MG63 (cell line): ENCODE results near the gene MUC3A. TPM values are rescaled to one million over a fixed set of nuclear protein-coding genes. Genes with fewer than 3 reads are reported as not detected.
"Not testable (repeated sequence)": the region's sequence is repeated elsewhere in the genome, so short reads cannot be mapped to it uniquely, and the experiment has no call there.

Source experiments
- DNase-seq: peaks from one replicate; pipeline ENCODE4 v3.0.0-alpha.2; 2020
- H3K27me3 ChIP-seq: fragments of 250-450 bp; sonication (Bioruptor Pico); 2 replicates; pipeline ENCODE4 v1.5.1; 2020; ENCODE audit warnings: mild to moderate bottlenecking, moderate library complexity
- H3K36me3 ChIP-seq: fragments of 250-450 bp; sonication (Bioruptor Pico); 2 replicates; pipeline ENCODE4 v1.5.1; 2020; ENCODE audit warnings: mild to moderate bottlenecking, moderate library complexity
- H3K4me3 ChIP-seq: fragments of 250-450 bp; sonication (Bioruptor Pico); 2 replicates; pipeline ENCODE4 v1.5.1; 2020; ENCODE audit warnings: mild to moderate bottlenecking, moderate library complexity
- H3K9me3 ChIP-seq: fragments of 250-450 bp; sonication (Bioruptor Pico); 2 replicates; pipeline ENCODE4 v1.5.1; 2020; ENCODE audit warnings: mild to moderate bottlenecking, moderate library complexity
- total RNA-seq: library from RNA; depleted of rRNA; stranded (reverse); fragments of >200 nt; shearing (Covaris generic); gene quantifications from 2 replicates; pipeline ENCODE4 v1.2.3, GENCODE V29; 2014; ENCODE audit warnings: low replicate concordance

The MUC3A gene
- total RNA-seq, 1 experiment from 2014 or later: not detected

DNA sequence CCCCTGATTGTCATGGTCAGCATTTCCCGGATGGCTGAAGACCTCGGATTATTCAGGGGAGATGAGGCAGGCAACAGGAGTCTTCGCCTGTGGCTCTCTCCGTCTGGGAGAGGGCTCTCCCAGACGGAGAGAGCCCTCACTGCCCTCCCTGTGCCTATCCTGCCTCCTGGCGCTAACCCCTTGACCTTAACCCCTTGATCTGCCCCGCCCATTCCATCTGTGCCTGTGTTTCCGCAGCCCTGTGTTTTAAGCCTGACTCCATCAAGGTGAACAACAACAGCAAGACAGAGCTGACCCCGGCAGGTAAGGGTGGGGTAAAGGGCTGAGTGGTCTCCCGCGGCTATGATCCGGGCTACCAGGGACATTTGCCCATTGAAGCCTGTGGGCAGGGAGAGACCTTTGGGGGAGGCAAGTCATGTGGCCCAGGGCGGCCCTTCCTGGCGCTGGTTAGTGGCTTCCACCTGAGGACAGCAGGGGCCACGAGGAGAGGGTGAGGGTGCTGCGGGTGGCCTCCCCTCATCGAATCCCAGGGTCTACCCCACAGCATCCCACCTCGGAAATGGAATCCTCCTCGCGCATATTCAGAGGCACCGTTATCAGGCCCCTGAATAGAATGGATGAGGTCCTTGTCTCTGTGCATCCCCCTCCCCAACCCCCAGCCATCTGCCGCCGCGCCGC is 15.8 kb downstream of the MUC3A start:
- Histone ChIP-seq H3K4me3 (no peak overlapping the region), H3K36me3 (no peaks in the 10 kb centered on the region), H3K9me3 (no peaks in the 10 kb centered on the region), H3K27me3 (peaks cover 40% of the 10 kb centered on the region)
- DNase-seq: no peak

DNA sequence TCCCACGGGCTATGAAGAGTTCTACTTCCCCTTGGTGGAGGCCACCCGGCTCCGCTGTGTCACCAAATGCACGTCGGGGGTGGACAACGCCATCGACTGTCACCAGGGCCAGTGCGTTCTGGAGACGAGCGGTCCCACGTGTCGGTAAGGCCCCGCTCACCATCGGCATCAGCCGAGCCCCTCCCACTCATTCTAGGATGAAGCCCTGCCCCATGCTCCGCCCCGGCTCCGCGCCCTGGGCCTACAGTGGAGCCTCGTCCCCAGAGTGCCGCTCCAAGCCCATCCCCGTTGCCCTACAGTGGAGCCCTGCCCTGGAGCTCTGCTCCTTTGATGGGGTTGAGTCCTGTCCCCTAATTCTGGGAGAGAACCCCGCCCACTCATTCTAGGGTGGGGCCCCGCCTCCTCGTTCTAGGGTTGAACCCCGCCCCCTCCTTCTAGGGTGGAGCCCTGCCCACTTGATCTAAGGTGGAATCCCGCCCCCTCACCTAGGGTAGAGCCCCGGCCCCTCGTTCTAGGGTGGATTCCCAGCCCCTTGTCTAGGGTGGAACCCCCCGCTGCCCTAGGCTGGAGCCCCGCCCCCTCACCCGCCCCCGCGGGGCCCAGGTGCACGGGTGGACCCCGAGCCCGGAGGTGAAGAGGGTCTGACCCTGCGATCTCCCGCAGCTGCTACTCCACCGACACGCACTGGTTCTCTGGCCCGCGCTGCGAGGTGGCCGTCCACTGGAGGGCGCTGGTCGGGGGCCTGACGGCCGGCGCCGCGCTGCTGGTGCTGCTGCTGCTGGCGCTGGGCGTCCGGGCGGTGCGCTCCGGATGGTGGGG is 16.6 kb downstream of the MUC3A start:
- Histone ChIP-seq H3K27me3 (peaks cover 36% of the 10 kb centered on the region), H3K36me3 (no peaks in the 10 kb centered on the region), H3K9me3 (no peaks in the 10 kb centered on the region), H3K4me3 (no peak overlapping the region)
- peak; percentile 66 for DNase-seq

DNA sequence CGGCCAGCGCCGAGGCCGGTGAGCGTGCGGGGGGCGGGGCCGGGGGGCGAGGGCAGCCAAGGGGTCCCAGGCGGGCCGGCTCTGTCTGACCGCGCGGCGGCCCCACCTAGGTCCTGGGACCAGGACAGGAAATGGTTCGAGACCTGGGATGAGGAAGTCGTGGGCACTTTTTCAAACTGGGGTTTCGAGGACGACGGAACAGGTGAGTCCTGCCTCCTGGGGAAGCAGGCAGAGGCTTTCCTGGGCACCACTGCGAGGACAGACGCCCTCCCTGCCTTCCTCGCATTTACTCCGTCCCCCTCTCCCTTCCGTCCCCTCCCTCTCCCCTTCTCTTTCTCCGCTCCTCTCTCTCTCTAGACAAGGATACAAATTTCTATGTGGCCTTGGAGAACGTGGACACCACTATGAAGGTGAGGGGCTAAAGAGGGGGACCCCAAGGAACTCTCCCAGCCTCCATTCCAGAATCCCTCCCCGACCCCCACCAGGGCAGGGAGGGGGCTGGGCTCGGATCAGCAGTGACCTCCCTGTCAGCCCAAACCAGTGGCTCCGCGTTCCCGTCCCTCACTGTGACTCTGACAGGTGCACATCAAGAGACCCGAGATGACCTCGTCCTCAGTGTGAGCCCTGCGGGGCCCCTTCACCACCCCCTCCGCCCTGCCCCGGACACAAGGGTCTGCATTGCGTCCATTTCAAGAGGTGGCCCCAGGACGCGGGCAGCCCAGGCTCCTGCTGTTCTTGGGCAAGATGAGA is 17.4 kb downstream of the MUC3A start:
- peaks cover 34% of the 10 kb centered on the region for H3K27me3 ChIP-seq
- no peaks in the 10 kb centered on the region for H3K36me3 ChIP-seq
- no peaks in the 10 kb centered on the region for H3K9me3 ChIP-seq
- no peak overlapping the region for H3K4me3 ChIP-seq
- DNase-seq: no peak

DNA sequence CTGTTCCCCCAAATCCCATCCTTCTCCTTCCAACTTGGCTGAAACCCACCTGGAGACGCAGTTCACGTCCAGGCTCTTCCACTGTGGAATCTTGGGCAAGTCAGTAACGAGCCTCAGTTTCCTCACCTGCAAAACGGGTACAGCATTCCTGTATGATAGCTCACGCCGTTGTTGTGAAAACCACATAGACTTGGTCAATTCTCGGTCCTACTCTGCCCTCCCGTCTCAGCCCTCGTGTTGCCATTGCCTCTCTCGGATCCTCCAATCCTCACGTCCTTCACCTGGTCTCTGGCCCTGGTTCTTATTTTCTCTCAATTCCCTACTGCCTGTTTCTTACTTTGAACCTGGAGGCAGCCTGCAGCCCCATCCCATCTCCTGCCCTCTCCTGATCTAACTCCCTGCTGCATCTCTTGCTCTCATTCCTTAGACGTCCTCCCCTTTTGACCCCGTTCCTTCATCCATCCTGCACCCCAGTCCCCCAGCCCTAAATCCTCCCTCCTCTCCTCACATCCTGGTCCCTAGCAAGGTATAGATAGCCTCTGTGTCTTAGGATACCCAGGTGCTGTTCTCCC is 18.0 kb downstream of the MUC3A start:
- H3K4me3 ChIP-seq: no peak overlapping the region
- no peak for DNase-seq
- H3K9me3 ChIP-seq: no peaks in the 10 kb centered on the region
- H3K36me3 ChIP-seq: no peaks in the 10 kb centered on the region
- H3K27me3 ChIP-seq: peaks cover 34% of the 10 kb centered on the region

GRCh38 chr7:100968031-100968430 is 18.7 kb downstream of the MUC3A start:
- H3K4me3 ChIP-seq: no peak overlapping the region
- no peaks in the 10 kb centered on the region for H3K9me3 ChIP-seq
- peaks cover 34% of the 10 kb centered on the region for H3K27me3 ChIP-seq
- H3K36me3 ChIP-seq: no peaks in the 10 kb centered on the region
- DNase-seq: no peak

GRCh38 chr7:100968650-100969049 is 19.3 kb downstream of the MUC3A start:
- DNase-seq: no peak
- Histone ChIP-seq H3K9me3 (no peaks in the 10 kb centered on the region), H3K4me3 (no peak overlapping the region), H3K27me3 (peaks cover 31% of the 10 kb centered on the region), H3K36me3 (no peaks in the 10 kb centered on the region)

DNA sequence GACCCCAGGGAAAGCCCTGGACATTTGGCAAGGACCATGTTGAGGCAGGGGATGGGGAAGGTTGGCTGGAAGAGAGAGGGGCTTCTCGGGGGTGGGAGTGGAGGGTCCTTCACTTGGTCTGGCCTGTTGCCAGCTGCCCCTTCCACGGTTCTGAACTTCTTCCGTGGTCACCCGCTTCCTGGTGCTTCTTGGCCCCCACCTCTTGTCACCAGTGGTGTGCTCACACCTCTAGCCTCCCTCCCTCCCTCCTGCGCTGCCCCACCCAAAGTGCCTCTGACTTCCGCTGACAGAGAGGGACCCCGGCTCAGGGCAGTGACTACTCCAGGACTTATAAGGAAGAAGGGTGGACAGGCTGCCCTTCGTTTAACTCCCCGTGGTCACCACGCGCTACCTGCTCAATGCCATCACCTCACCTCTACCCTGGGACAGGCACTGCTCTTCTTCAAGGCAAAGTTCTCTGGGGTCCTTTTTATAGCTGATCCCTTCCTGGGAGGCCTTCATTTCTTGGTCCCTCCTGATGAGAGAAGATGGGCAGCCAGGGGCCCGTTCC is 19.8 kb downstream of the MUC3A start, which contains the start of gene MUC12:
Gene MUC12, plus strand, starts transcription at position 500 of the 550 bp plus-strand sequence. CDS start 58 bp downstream, outside the sequence.
- H3K27me3 ChIP-seq: peaks cover 31% of the 10 kb centered on the region
- H3K36me3 ChIP-seq: no peaks in the 10 kb centered on the region
- H3K9me3 ChIP-seq: no peaks in the 10 kb centered on the region
- H3K4me3 ChIP-seq: no peak within 1 kb of the TSS
- DNase-seq: no peak

DNA sequence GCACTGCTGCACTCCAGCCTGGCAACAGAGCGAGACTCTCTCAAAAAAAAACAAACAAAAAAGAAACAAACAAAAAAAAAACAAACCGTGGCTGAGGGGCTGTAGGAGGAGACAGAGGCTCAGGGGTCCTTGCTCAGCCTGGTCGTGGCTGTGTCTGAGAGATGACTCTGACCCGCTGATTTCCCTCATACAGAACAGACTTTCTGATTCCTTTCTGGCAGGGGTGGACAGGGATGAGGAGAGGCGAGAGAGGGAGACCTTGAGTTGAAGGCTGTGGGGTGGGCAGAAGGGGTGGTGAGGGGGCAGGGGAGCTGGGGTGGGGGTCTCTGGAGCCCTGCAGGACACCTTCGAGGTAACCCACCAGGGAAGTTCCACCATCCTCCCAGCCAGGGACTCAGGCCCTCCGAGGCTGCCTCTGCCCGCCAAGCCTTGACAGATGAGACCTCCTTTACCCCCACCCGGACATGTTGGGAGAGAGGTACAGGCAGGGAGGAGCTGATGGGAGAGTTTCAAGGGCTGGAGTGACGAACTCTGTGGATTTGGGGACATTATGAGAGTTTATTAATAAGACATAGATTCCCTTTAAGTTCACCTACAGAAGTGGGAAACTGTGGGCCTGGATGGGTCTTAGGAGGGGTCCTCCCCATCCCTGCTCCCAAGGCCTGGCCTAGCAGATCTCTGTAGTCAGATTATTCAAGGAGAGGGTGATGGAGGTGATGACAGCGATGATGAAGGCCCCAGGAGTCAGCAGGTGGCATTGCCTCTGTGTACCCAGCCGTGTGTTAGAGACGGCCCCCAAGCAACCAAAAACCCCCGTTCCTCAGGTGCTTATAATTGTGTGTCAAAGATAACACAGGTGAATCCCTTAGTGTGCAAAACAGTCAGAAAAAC is 22.0 kb downstream of the MUC3A start:
- DNase-seq: no peak
- Histone ChIP-seq H3K36me3 (no peaks in the 10 kb centered on the region), H3K4me3 (no peak overlapping the region), H3K27me3 (peaks cover 12% of the 10 kb centered on the region), H3K9me3 (no peaks in the 10 kb centered on the region)

GRCh38 chr7:100972002-100972347 is 22.6 kb downstream of the MUC3A start:
- H3K9me3 ChIP-seq: no peaks in the 10 kb centered on the region
- peaks cover 7% of the 10 kb centered on the region for H3K27me3 ChIP-seq
- DNase-seq: no peak
- no peaks in the 10 kb centered on the region for H3K36me3 ChIP-seq
- H3K4me3 ChIP-seq: no peak overlapping the region

- H3K36me3 ChIP-seq: no peaks in the 10 kb centered on the region
- H3K27me3 ChIP-seq: no peaks in the 10 kb centered on the region
- no peaks in the 10 kb centered on the region for H3K9me3 ChIP-seq
- no peak overlapping the region for H3K4me3 ChIP-seq
- no peak for DNase-seq
Measured at GRCh38 chr7:100974021-100974420, 24.7 kb downstream of the MUC3A start.

DNA sequence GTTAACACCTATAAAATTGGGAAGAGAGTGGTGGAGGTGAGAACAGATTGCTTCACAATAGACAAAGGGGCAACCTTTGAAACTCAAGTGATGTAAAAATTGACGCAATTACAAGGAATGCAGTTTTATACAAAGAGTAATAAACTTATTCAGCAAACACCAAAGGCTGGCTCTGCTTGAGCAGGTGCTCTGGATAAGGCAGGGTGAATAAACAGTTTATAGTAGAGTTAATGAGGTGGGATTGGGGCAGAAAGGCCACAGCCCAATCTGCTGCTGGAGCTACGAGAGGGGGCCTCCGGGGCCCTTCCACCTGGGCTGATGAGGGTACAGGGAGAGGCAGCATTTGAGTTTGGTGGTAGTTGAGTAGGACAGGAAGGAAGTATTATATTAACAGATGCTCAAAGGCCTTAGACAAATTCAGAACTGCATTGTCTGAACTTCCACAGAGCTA is 26.1 kb downstream of the MUC3A start:
- Histone ChIP-seq H3K9me3 (no peaks in the 10 kb centered on the region), H3K36me3 (no peaks in the 10 kb centered on the region), H3K4me3 (no peak overlapping the region), H3K27me3 (no peaks in the 10 kb centered on the region)
- no peak for DNase-seq

DNA sequence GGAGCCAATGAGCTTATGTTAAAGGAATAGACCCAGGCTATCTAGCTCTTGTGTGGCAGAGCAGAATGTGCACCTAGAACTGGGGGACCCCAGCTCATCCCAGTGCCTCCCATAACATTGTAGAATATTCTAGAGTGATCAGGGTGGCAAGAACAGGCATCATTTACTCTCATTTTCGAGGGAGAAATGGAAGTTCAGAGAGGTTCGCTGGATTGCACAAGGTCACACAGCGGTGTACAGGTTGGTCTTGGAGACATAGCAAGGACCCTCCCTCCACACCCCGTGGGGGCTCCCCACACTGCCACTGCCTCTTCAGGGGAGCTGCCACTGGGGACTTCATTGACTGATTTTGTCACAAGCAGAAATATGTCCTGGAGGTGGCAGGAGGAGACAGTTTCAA is 29.0 kb downstream of the MUC3A start:
- Histone ChIP-seq H3K9me3 (no peaks in the 10 kb centered on the region), H3K27me3 (no peaks in the 10 kb centered on the region), H3K36me3 (no peaks in the 10 kb centered on the region), H3K4me3 (no peak overlapping the region)
- DNase-seq: no peak

DNA sequence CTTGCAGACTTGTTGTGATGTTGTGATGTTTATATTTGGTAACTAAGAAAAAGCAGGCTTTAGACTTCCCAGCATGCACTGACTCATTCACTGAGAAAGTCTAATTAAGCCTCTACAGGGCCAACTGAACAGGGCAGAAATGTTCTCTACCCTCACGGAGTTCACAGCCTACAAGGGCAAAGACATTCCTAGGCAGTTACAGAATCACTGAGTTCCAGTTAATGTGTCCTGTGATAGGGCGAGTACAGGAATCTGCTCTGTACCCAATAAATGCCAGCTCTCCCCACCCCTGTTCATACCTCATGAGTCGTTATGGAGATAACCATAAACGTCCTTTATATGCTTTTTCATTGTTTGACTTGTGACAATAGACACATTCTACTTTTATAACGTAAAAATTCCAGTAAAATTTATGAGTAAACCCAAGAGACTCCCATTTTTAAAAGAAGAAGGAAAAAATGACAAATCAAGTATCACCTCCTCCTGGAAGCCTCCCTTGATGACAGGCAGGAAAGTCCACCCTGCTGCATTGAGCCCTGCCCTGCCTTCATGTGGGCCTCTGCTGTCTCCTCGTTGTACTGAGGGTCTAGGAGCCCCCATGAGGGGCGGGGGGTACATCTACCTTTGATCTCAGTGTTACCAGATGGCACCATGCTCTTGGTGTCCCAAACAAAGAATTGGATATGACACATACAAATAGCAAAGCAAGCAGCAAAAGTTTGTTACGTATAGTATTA is 34.3 kb downstream of the MUC3A start:
- Histone ChIP-seq H3K36me3 (no peaks in the 10 kb centered on the region), H3K9me3 (no peaks in the 10 kb centered on the region), H3K4me3 (no peak overlapping the region), H3K27me3 (no peaks in the 10 kb centered on the region)
- DNase-seq: no peak

- not testable (repeated sequence) for H3K36me3 ChIP-seq, H3K27me3 ChIP-seq, DNase-seq, H3K9me3 ChIP-seq, H3K4me3 ChIP-seq
Measured at GRCh38 chr7:100984241-100984918, 35.0 kb downstream of the MUC3A start.
